Stimulated activated CD4-positive, alpha-beta T cell treated with anti-CD3 and anti-CD28 coated beads, Interleukin-2, amount 100 ng/mL, for 48 hours (primary cell): ENCODE data around the gene GRID1.
A peak's percentile ranks its signal among the peaks of the same experiment; 100 is the strongest.
"Not testable (repeated sequence)": the region's sequence is repeated elsewhere in the genome, so short reads cannot be mapped to it uniquely, and the experiment has no call there.

Experiments
- DNase-seq, 2 donors: peaks; one replicate each; pipeline ENCODE4 v3.0.0-alpha.2; 2020

The GRID1 gene

DNA sequence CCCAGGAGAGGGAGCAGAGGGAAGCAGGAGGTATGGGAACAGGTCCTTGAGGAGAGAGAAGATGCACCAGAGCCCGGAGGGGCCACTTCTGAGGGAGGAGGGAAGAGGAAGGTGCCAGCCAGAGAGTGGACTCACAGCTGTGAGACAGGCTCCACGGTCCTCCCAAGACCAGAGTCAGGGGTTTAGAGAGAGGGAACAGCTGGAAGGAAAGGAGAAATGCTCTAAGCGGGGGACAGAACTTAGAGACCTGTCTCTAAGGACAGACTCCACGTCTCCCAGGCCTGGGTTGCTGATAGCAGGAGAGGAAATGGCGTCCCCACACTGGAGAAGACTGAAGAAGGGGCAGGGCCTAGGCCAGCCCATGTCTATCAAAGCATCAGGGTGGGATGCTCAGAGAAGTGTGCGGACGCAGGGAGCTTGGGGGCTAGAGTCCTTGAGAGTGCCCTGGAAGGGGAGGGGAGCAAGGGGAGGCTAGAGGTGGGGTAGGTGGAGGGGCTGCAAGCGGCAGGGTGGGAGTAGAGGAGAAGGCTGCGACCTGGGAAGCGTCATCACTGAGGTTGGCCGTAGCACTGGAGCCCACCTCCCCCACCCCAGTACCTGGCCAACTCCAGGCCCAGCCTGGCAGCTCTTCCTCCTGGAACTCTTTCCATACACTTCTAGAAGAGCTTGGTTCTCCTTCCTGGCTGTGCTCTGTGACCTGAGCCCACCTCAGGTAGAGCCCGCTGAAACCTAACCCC is 25.6 kb upstream of the GRID1 start:
- no peak for DNase-seq

DNA sequence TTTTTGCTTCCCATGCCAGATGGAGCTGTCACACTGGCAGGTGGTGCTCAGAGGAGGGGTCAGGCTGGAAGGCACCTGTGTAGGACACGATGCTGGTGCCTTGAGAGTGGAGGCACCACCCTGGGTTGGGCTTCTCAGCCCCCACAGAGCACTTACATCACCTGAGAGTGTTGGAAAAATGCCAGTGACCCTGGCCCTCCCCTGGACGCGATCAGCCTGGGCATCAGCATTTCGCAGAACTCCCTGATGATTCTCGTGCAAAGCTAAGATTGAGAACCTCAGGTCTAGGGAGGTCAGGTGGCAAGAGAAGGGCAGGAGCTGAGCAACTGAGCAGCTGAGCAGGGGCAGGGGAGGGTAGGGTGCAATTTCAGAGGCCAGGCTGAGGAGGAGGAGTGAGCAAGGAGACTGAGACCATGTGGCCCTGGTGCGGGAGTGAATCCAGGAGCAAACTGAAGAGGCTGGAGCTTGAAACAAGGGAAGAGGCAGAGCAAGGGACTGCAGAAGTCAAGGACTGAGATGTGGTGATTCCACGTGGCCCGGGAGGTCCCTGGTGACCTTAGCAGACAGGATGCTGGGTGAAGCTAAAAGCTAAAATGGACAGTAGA is 24.7 kb upstream of the GRID1 start:
- DNase-seq: no peak

DNA sequence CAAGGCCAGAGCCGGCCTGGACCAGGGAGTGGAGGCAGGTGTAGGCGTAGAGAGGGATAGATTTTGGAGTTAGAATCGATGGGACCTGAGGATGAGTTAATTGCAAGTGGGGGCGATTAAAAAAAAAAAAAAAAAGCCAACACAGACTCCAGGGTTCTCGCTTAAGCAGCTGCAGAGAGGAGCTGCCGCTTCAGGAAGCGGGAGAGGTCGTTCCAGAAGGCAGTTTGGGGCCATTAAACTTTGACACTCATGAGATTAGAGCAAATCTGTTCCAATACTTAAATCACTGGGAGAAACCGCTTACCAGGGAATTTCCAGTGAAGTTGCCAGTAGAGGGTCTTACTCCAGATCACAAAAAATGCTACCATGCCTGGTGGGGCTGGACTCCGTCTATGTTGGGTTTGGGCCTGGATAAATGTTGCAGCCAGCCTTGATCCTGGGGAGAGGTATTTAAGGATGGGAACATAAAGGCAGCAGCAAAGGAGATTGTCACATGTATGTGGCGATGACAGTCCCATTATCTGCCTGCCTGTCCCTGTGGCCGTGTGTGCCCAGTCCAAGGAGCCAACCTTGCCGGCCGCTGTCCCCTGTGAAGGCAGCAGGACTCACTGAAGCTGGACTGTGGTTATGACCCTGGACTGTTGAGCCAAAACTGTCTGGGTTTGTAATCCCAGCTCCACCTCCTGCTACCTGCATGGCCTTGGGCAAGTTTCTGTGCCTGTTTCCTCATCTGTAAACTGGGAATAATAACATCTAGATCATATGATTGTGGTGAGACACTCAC is 23.9 kb upstream of the GRID1 start:
- no peak for DNase-seq

DNA sequence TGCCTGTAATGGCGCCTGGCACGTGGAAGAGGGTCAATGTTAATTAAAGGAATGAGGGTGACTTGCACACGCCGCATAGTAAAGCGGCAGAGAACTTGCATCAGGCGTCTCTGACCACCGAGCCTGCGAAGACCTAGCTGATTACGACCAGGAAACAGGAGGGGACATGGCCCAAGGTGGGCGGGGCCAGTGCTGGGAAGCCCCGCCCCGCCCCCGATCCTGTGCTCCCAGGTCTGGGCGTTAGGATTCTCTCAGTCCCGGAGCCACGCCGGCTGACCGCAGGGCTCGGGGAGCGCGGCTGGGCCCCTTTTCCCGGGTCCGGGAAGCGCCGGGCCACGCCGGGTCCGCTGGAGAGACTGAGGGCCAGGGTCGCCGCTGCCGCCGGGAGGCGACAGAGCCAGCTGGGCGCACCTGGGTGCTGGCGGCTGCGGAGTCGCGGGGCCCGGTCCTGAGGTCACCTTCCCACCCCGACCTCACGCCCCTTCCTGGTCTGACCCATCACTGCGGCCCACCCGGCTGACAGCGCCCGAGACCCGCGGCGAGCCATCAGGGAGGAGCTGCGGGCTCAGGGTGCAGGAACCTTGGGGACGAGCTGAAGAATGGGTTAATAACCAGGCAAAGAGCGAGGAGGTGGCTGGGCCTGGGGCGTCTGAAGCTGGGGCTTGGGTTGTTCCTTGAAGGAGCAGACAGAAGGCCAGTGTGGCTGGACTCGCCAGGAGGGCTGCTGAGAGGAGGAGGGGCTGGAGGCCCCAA is 23.0 kb upstream of the GRID1 start:
- no peak for DNase-seq

DNA sequence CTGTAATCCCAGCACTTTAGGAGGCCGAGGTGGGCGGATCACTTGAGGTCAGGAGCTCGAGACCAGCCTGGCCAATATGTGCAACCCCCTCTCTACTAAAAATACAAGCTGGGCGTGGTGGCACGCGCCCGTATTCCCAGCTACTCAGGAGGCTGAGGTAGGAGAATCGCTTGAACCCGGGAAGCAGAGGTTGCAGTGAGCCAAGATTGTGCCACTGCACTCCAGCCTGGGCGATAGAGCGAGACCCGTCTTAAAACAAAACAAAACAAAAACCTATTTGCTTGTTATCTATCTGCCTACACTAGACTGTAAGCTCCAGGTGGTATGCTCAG is 22.5 kb upstream of the GRID1 start:
- DNase-seq: not testable (repeated sequence)

DNA sequence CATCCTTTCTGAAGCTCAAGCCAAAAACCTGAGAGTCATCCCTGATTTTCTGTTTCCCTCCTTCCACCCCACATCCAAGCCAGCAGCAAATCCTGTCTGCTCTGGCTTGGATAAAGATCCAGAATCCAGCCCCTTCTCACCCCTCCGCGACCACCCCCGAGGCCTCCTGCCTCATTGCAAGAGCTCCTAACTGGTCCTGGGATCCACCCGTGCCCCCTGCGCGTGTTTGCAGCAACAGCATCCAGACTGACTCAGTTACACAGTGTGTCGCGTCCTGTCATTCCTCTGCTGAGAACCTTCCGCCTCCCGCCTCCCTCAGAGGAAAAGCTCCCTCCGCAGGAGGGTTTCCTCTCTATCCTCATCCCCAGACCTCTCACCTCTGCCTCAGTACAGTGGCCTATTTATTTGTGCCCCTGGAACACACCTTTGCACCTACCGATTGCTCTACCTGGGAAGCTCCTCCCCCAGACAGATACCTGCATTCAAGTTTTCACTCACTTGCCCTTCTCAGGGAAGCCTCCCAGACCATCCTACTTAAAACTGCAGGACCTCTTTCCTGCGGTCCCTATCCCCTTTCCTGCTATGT is 21.6 kb upstream of the GRID1 start:
- DNase-seq: no peak

DNA sequence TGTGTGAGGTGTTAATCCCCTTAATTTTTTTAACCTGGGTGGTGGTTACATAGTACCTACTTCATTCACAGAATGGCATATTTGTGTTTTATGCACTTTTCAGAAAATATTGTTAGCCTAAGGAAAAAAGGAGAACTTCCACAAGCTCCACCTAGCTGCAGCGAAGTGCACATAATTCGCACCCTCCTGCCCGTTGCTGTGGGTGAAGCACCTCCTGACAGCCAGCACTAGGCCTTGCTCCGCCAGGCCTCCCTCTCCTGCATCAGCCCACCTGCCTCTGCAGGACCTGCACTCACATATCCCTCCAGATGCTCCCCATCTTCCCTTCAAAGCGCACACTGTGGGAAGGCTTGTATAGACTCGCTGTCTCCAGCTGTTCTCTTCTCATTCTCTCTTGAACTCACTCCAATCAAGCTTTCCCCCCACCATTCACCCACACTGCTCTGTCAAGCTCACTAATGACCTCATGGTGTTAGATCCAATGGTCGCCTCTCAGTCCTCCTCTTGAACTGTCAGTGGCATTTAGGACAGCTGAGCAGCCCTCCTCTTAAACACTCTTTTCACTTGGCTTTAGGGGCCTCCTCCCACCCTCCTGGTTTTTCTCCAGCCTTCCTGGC is 20.7 kb upstream of the GRID1 start:
- no peak for DNase-seq

DNA sequence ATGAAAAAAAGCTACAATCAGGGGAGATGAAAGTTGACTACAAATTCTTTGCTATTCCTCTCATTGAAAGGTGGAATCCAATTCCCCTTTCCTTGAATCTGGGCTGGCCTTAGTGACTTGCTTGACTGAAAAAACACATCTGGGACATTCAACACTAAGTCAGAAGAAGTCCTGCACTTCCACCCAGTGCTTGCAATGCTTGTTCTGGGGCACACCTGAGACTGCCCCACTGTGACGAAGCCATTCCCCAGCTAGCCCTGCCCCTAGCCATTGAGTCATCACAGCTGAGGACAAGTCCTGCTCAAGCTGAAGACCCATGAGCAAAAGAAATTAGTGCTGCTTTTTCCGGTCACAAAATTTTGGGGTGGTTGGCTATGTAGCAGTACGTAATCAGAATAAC is 19.2 kb upstream of the GRID1 start:
- no peak for DNase-seq

DNA sequence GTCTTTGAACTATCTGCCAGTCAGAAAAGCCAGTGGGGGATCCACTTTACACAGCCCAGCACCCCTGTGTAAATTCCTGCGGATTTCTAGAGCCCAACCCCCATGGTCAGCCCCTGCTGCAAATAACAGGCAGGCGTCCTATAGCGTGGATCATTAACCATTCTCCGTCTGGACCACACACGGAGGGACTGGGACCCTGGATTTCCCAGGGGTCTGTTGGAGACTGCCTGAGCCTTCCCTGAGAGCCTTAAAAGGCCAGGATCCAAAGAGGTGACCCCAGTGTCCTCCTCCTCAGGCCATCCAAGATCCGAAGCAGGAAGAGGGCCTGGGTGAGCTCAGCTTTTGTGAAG is 11.2 kb upstream of the GRID1 start:
- DNase-seq: no peak

DNA sequence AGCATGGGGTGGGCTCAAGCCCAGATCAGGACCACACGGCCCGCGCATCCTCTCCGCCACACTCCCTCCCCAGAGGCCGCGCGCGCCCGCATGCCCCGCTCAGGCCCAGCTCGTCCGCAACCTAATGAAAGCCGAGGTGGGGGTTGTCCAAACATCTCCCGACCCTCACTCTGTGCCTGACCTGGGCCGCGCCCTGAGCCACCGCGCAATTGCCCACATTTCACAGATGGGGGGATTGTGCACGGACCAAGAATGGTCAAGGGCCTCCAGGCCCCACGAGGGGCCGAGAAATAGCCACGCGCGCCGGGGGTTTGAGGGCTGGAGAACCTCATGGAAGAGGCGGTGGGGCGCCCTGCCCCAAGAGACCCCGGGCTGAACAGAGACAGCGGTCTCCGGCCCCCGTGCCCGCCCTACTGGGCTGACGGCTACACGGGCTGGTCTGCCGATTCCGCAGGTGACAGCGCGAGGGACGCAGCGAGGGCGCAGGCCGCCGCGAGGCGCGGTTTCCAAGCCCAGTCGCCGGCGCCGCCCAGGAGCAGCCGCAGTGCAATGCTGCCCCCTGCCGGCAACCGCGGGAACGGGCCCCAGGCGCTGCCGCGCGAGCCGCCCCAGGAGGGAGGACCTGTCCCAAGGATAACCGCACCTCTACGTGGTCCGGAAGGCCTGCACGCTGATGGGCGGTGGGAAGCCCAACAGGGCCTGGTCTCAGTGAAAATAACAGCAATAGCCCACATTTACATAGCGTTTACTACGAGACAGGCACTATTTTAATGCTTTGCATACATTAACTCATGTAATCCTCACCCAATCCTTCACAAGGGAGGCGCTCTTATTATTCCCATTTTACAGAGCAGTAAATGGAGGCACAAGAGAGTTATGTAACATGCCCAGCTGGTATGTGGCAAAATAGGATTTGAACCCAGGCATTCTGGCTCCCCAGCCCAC is 10.5 kb upstream of the GRID1 start:
- peak; percentile 90 to 93 for DNase-seq

DNA sequence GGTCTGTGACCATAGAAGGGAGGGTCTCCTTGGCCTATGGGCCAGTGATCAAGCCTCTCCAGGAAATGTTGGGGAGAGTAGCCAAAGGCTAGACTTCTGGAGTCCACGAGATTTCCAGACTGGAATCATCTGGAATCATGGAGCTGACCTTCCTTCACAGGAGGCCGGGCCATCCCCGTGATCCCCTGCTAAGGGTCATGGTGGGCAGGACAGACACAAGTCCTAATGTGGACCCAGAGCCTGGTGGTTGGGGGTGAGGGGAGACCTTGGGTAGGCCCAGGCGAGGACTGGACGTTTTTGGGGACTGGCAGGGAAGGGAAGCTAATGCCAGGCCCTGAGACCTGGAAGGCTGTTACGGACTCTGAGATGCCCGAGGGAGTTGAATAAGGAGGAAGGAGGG is 9.8 kb upstream of the GRID1 start:
- DNase-seq: no peak

DNA sequence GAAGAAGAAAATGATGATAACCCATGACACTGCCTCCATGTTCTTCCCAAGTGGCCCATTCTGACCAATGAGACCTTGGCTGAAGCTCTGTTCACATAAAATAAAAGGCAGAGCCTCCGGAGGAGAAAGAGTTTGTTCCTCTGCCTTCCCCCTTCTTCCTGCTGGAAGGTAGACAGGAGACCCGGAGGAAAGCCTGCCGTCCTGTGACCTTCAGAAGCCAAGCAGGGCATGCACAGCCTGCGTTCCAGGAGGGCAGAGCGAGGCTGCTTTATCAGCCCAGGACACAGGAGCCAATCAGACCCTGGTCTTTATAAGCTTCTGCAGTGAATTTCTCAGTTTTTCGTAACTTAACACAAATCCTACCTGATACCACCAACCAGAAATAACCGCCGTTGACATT is 8.6 kb upstream of the GRID1 start:
- DNase-seq: no peak

DNA sequence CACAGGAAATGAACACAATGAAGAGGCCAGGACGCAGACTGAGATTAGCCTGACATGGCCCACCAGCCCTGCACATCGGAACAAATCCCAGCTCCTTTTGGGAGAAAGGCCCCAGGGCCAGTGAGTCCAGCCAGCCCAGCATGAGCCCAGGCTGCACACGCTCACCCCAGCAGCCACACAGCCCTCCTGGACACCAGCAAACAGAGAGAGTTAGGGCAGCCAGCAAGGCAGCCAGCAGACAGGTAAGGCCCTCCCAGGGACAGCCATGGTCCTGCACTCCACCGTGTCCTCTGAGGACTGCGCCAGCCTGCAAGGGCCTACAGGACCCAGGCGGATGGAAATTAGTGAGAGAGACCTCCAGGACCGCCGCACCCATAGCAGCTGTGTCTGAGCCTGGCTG is 8.1 kb upstream of the GRID1 start:
- DNase-seq: no peak

DNA sequence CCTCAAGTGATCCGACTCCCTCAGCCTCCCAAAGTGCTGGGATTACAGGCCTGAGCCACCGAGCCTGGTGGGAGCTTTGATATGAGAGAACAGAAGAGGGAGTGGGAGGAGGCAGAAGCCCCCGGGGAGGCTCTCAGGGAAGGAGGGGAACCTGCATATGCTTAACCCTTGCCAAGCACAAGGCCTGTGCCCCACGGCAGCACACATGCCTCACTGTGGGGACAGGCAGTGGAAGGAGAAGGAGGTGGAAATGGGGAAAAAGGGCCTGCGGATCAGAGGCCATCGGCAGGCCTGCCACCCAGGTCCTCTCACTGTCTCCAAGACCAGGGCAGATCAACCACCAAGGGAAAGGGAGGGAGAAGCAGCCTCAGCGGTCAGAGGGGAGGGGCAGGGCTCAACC is 7.2 kb upstream of the GRID1 start:
- no peak for DNase-seq

DNA sequence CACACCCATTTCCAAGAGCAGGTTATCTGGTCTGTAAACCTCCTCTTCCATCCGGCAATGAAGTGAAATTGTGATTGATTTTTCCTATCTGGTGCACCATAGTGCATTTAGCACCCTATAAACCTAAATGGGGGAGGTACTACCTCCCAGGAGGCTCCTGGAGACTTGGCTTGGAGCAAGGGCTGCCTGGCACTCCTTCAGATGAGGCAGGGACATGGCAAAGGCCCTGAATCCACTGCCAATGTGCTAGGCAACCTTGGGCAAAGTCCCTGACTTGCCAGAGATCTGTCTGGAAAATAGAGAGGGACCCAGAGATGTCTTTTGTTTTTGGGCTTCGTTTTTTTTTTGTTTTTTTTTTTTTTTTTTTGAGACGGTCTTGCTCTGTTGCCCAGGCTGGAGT is 6.7 kb upstream of the GRID1 start:
- DNase-seq: no peak

DNA sequence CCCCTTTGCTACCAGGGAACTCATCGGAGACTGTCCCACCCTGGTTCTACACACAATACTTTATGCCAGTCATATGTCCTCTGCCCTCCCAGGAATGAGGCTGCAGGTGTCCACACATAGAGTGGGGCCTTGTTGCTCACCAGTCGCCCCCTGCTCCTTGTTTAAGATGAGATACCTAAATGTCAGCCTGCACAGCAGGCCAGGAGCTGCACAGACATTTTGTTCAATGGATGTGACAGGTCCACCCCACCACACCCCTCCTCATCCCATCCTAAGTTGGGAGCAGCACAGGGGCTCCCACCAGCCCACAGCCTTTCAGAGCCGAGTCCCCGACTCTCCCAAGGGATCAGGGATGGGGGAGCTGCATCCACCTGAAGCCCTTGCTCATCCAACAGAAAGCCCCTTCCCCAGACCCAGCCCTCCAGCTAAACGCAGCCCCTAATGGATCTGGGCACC is 6.2 kb upstream of the GRID1 start:
- DNase-seq: no peak

DNA sequence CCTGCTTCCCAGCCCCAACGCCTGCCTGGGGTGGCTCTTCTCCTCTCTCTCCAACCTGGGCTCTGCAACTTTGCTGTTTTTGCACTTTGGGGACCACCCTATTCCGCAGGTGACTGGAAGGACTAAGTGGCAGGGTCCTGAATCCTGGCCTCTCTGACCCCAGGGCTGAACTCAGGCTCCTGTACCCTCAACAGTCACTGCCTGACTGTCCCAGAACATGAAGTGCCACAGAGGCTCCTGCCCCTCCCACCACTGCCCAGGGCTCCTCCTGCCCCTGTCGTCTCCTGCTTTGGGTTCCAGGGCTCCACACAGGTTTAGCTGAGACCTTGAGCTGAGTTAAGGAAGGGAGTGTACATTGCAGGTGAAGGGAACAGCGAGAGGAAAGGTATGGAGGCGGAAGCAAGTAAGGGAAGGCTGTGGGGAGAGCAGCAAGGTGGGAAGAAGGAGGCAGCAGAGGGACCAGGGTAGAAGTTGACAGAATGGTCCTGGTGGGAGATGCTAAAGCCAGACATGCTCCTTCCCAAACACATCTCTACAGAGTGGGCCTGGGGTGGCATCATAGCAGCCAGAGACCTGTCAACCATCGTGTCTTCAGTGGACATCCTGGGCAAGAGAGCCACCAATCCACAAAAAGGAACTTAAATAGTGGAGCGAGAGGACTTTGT is 5.7 kb upstream of the GRID1 start:
- DNase-seq: no peak

DNA sequence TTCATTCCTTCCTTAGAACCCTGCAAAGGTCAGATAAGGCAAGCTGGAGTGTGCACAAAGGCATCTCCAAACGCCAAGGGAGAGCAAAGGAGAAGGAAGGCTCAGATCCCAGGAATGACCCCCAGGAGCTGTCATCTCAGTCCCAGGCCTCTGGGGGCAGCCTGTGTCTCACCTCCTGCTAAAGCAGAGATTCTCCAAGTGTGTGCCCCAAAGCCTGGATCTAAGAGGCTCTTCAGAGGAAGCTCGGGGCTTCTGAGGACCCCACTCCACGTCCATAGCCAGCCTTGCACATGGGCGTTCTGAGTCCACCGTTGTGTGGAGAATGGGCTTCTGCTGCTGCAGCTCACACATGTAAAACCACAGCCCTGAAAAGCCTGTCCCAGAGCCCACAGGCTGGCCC is 5.1 kb upstream of the GRID1 start:
- DNase-seq: no peak

DNA sequence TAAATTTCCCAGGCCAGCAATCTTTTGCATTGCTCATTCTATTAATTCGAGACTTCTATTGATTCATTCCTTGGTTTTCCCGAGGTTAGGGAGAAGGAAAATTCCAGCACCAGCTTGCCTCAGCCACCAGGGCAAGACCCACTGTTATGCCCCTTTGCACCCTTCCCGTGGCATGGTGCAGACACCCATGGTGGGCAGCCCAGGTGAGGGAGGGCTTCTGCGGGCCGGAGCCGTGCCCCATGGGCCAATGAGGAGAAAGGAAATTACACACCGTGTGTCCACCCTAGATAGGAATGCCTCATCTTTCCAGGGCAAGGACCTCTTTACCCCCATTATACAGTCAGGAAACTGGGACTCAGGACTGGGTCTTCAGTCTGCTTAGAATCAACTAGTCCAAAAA is 4.5 kb upstream of the GRID1 start:
- no peak for DNase-seq

DNA sequence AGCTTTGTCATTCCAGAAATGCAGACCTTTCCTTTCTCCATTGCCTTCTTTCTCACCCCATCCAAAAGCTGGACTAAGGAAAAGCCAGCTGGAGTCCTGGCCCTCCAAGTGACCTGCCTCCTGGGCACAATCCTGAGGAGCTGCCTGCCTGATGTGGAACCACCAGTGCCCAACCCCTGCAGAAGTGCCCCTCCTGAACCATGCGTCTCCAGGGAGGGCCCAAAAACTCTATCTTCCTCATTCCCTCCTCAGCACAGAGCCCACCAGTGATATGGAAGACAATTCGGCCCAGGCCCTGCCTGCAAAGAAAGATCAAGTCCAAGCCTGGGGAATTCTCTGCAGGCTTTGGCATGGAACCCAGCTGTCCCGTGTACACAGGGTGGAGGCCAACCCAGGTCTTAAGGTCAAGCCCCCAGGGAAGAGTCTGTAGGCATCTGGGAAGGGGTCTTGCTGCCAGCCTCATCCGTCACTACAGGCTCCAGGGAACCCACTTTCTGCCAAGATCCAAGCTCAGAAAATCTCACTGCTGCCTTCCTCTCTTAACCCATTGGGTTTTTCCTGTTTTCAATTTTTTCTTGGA is 3.5 kb upstream of the GRID1 start:
- DNase-seq: no peak

DNA sequence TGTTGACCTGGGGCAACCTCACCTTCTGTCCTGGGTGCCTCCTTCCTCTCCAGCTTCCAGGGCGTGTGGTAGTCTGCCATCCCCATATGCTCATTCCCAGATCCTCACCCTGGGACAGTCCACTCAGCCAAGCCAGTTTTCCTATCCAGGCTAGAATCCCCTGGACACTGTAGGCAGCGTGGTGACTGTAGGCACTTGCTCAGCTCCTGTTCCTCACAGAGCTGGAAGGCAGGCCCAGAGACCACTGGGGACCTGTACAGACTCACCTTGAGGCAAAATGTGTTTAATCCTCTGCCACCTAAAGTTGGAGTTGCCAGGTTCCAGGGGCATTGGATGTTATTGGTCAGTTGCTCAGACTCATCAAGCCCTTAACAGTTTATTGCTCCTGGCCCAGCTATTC is 2.4 kb upstream of the GRID1 start:
- no peak for DNase-seq
